Caki2 (cell line): Measurements from ENCODE around the gene KDM2B. TPM values are rescaled to one million over a fixed set of nuclear protein-coding genes. Genes with fewer than 3 reads are reported as not detected.
A peak's percentile ranks its signal among the peaks of the same experiment; 100 is the strongest.

Source experiments
- DNase-seq: peaks from one replicate; pipeline ENCODE4 v3.0.0-alpha.2; 2015; ENCODE audit warnings: low read depth
- in situ Hi-C: cut with HindIII; loops from 2 replicates; pipeline ENCODE4 v1.10.0; 2016; ENCODE audit warnings: low sequenced_read_pairs, low pct_unique_long_range_greater_than_20kb, mixed read lengths
- total RNA-seq: library from RNA; depleted of rRNA; stranded (reverse); fragments of >200 nt; shearing (Covaris generic); gene quantifications from 2 replicates; pipeline ENCODE4 v1.2.3, GENCODE V29; 2014; ENCODE audit warnings: low replicate concordance; rRNA removed

The KDM2B gene
- total RNA-seq: 25.8 and 76.6 TPM in 2 replicates

- DNase-seq: peak; percentile 69
These were observed at the start of gene KDM2B for GRCh38 chr12:121580959-121581685. Gene KDM2B, minus strand, starts transcription at chr12:121581023. Its CDS starts 112 bp downstream, at chr12:121580911.

GRCh38 chr12:121628536-121628935, 47.7 kb upstream of the KDM2B start:
- DNase-seq: no peak
- in situ Hi-C loops: no loop called here

More at GRCh38 chr12:121580959-121581685, at the start of gene KDM2B:
- in situ Hi-C loops: no loop called here

DNA sequence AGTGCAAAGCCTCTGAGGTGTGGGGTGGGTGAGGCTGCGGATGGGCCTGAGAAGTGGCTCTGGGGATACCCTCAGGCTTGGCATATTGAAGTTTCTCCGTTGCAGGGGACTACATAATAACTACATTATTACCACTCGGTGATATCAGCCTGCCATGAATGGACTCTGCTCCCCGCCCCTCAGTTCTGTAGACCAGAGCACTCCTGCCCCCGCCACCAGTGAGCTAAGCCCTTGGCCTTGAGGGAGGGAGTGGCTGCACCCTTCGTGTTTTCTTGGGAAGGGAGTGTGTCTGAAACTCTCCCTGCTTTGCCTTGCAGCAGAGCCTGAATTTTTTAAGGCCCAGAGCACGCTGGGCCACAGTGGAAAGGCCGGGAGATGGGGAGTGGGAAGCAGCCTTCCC, 47.2 kb upstream of the KDM2B start:
- no peak for DNase-seq
- in situ Hi-C loops: no loop called here

- in situ Hi-C loops: no loop called here
- DNase-seq: peak; percentile 84
These were observed 46.2 kb upstream of the KDM2B start for GRCh38 chr12:121626853-121627640.

DNA sequence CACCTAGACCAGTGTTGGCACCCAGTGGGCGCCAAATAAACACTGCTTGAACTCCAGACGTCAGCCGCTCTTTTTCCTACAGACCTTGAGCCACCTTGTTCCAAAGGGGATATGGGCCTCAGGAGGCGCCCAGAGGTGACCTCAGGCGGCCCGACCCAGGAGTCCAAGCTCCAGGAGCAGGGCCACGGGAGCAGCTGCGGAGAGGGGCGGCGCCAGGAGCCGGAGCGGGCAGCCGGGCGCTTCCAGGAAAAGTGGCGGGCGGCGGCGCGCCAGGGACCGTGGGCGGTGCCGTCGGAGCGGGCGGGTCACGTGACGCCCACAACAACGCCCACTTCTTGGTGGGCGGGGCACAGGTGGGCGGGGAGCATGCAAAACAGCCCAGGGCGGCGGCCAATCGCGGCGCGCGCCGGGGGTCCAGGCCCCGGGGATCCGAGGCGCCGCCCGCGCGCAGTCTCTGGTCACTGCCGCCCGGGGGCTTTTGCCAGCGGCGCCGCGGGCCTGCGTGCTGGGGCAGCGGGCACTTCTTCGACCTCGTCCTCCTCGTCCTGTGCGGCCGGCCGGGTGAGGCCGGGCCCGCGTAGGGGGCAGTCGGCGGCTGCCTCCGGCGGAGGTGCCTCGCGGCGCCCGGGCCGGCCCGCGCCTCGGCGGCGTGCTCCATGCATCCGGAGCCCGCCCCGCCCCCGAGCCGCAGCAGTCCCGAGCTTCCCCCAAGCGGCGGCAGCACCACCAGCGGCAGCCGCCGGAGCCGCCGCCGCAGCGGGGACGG, 45.4 kb upstream of the KDM2B start, which contains the start of gene ORAI1:
Gene ORAI1, plus strand, starts transcription at position 444 of the 766 bp plus-strand sequence.
- in situ Hi-C loops: no loop called here
- DNase-seq: peak; percentile 94

DNA sequence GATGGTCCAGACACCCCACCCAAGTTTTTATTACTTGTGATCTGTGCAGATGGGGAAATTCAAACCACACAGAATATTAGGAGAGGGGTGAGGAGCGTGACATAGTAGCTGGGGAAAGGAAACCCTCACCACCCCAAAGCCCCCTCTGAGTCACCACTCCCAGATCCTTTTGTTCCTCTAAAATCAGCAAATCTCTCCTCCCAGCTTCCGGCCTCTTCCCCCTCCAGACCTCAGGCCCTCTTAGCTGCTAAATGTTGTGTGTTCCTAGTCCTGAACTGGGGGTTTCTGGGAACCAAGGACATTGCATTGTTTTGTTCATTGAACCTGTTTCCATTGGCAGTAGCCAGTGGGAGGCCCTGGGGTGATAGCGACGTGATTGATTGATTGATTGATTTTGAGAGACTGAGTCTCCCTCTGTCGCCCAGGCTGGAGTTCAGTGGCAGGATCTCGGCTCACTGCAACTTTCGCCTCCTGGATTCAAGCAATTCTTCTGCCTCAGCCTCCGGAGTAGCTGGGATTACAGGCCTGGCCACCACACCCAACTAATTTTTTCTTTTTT, 39.6 kb upstream of the KDM2B start:
- DNase-seq: no peak
- in situ Hi-C loops: no loop called here

DNA sequence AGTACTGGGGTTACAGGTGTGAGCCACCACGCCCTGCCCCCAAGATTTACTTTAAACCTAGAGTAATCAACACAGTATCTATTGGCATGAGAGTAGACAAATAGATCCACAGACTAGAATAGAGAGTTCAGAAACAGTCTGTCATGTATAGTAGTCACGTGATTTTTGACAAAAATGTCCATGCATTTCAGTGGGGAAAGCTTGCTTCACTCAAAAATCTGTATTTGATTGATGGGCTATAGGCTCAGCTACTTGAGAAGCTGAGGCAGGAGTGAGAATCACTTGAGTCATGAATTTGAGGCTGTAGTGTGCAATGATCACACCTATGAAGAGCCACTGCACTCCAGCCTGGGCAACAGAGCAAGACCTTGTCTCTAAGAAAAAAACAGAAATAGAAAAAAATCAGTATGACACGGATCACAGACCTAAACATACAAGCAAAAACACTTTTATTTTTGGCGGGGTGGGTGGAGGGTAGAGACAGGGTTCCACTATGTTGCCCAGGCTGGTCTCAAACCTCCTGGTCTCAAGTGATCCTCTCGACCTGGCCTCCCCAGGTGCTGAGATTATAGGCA, 37.9 kb upstream of the KDM2B start:
- in situ Hi-C loops: no loop called here
- no peak for DNase-seq

GRCh38 chr12:121614872-121615467, 34.1 kb upstream of the KDM2B start:
- in situ Hi-C loops: no loop called here
- no peak for DNase-seq

DNA sequence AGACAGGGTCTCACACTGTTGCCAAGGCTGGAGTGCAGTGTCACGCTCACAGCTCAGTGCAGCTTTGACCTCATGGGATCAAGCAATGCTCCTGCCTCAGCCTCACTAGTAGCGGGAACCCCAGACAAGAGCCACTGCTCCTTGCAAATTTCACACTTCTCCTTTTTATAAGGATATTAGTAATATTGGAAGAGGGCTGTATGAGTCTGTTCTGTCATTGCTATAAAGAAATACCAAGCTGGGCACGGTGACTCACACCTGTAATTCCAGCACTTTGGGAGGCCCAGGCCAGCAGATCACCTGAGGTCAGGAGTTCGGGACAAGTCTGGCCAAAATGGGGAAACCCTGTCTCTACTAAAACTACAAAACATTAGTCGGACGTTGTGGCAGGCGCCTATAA, 32.6 kb upstream of the KDM2B start:
- no peak for DNase-seq
- in situ Hi-C loops: no loop called here

GRCh38 chr12:121611306-121611705, 30.5 kb upstream of the KDM2B start:
- DNase-seq: no peak
- in situ Hi-C loops: no loop called here

- DNase-seq: no peak
- in situ Hi-C loops: no loop called here
These were observed 29.7 kb upstream of the KDM2B start for GRCh38 chr12:121610239-121611149.

- no peak for DNase-seq
- in situ Hi-C loops: no loop called here
These were observed 27.5 kb upstream of the KDM2B start for GRCh38 chr12:121608301-121608700.

- DNase-seq: no peak
- in situ Hi-C loops: no loop called here
These were observed 22.8 kb upstream of the KDM2B start for GRCh38 chr12:121603581-121603980.

DNA sequence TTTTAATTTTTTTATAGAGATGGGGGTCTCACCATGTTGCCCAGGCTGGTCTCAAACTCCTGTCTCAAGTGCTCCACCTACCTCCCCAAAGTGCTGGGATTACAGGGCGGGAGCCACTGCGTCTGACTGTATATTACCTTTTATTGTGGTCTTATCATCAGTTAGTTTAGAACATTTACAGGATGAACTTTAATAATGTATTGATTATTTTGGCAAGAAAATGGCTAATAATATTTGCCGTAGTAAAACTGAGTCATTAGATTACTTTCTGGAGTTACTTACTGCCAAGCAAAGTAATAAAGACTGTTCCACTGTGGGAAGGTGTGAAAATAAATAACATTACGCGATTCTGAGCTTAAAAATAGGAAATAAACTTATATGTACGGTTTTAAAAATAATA, 21.9 kb upstream of the KDM2B start:
- DNase-seq: no peak

GRCh38 chr12:121600702-121601336, 20.0 kb upstream of the KDM2B start:
- in situ Hi-C loops: no loop called here
- DNase-seq: no peak

More for the DNA sequence above, 21.9 kb upstream of the KDM2B start:
- in situ Hi-C loops: no loop called here

GRCh38 chr12:121596526-121596925, 15.7 kb upstream of the KDM2B start:
- in situ Hi-C loops: no loop called here

More at GRCh38 chr12:121596526-121596925, 15.7 kb upstream of the KDM2B start:
- no peak for DNase-seq
